WTC11 (cell line): Measurements from ENCODE around the gene ADCY1. TPM values are rescaled to one million over a fixed set of nuclear protein-coding genes. Genes with fewer than 3 reads are reported as not detected.

Source experiments
- ATAC-seq: fragments of 200-7000 bp; cut with Tn5 transposase; 2 replicates; pipeline ENCODE4 v1.10.0; 2021; ENCODE audit warnings: mild to moderate bottlenecking, moderate library complexity
- CTCF ChIA-PET: fragments of 300-600 bp; sonication (Branson Sonifier 250); formaldehyde crosslinking; loops from one replicate; lab custom pipeline; 2021; ENCODE audit warnings: antibody characterized with exemption; lab: Charles Lee
- POLR2A ChIA-PET: fragments of 350-600 bp; sonication (Branson Sonifier 250); formaldehyde crosslinking; loops from one replicate; lab custom pipeline; 2021; ENCODE audit warnings: antibody characterized with exemption; lab: Charles Lee
- DNase-seq: peaks from one replicate; pipeline ENCODE4 v3.0.0; 2021; ENCODE audit warnings: low spot score
- H3K27ac Mint-ChIP-seq: 2 replicates; pipeline ENCODE4 v1.8.0; 2021; ENCODE audit warnings: mixed read lengths
- H3K27me3 Mint-ChIP-seq: 2 replicates; pipeline ENCODE4 v1.8.0; 2021; ENCODE audit warnings: low read depth, mild to moderate bottlenecking, moderate library complexity, mixed read lengths
- H3K36me3 Mint-ChIP-seq: 2 replicates; pipeline ENCODE4 v1.8.0; 2021; ENCODE audit warnings: mixed read lengths
- H3K4me1 Mint-ChIP-seq: 2 replicates; pipeline ENCODE4 v1.8.0; 2022; ENCODE audit warnings: mixed read lengths
- H3K4me3 Mint-ChIP-seq: 2 replicates; pipeline ENCODE4 v1.8.0; 2021; ENCODE audit warnings: mild to moderate bottlenecking, moderate library complexity, mixed read lengths
- H3K9me3 Mint-ChIP-seq: 2 replicates; pipeline ENCODE4 v1.8.0; 2021; ENCODE audit warnings: mixed read lengths
- CREM ChIP-seq: sonication (generic); formaldehyde crosslinking; IDR thresholded peaks from 2 replicates; pipeline ENCODE4 v1.8.1; 2022; ENCODE audit warnings: mild to moderate bottlenecking, missing genetic modification reagents, moderate library complexity
- ELF4 ChIP-seq: sonication (generic); formaldehyde crosslinking; IDR thresholded peaks from 2 replicates; pipeline ENCODE4 v1.8.1; 2022; ENCODE audit warnings: low read depth, mild to moderate bottlenecking, moderate library complexity, missing genetic modification reagents
- EMX1 ChIP-seq: fragments of 250-450 bp; sonication (Bioruptor Pico); IDR thresholded peaks from 2 replicates; pipeline ENCODE4 v1.8.0; 2021; ENCODE audit warnings: mild to moderate bottlenecking
- ETV6 ChIP-seq: sonication (generic); formaldehyde crosslinking; IDR thresholded peaks from 2 replicates; pipeline ENCODE4 v1.8.1; 2022; ENCODE audit warnings: mild to moderate bottlenecking, missing genetic modification reagents
- FOXJ3 ChIP-seq: sonication (generic); formaldehyde crosslinking; IDR thresholded peaks from 2 replicates; pipeline ENCODE4 v1.9.0; 2021; ENCODE audit warnings: missing genetic modification reagents, mild to moderate bottlenecking, borderline replicate concordance
- FOXK1 ChIP-seq: sonication (generic); formaldehyde crosslinking; IDR thresholded peaks from 2 replicates; pipeline ENCODE4 v1.8.0; 2022; ENCODE audit warnings: mild to moderate bottlenecking, moderate library complexity, missing genetic modification reagents
- GABPB1 ChIP-seq: sonication (generic); formaldehyde crosslinking; IDR thresholded peaks from 2 replicates; pipeline ENCODE4 v1.8.1; 2023; ENCODE audit warnings: mild to moderate bottlenecking, missing genetic modification reagents
- IRF2 ChIP-seq: sonication (generic); formaldehyde crosslinking; IDR thresholded peaks from 2 replicates; pipeline ENCODE4 v1.8.0; 2022; ENCODE audit warnings: low read depth, missing genetic modification reagents, borderline replicate concordance
- MYBL2 ChIP-seq: sonication (generic); formaldehyde crosslinking; IDR thresholded peaks from 2 replicates; pipeline ENCODE4 v1.8.1; 2023; ENCODE audit warnings: mild to moderate bottlenecking, moderate library complexity, missing genetic modification reagents
- NFE2L1 ChIP-seq: sonication (generic); formaldehyde crosslinking; IDR thresholded peaks from 2 replicates; pipeline ENCODE4 v1.8.1; 2023; ENCODE audit warnings: missing genetic modification reagents
- NR2C2 ChIP-seq: sonication (generic); formaldehyde crosslinking; IDR thresholded peaks from 2 replicates; pipeline ENCODE4 v1.8.0; 2022; ENCODE audit warnings: mild to moderate bottlenecking, missing genetic modification reagents
- OVOL2 ChIP-seq: fragments of 250-450 bp; sonication (Bioruptor Pico); IDR thresholded peaks from 2 replicates; pipeline ENCODE4 v1.9.0; 2021; ENCODE audit warnings: mild to moderate bottlenecking, borderline replicate concordance
- TP53 ChIP-seq: sonication (generic); formaldehyde crosslinking; IDR thresholded peaks from 2 replicates; pipeline ENCODE4 v1.8.1; 2023; ENCODE audit warnings: mild to moderate bottlenecking, missing genetic modification reagents
- ZNF232 ChIP-seq: sonication (generic); formaldehyde crosslinking; IDR thresholded peaks from 2 replicates; pipeline ENCODE4 v1.8.0; 2022; ENCODE audit warnings: mild to moderate bottlenecking, missing genetic modification reagents
- ZNF671 ChIP-seq: fragments of 250-450 bp; sonication (Bioruptor Pico); IDR thresholded peaks from 2 replicates; pipeline ENCODE4 v1.8.0; 2021; ENCODE audit warnings: mild to moderate bottlenecking
- total RNA-seq: library from RNA; stranded (reverse); gene quantifications from 3 replicates; pipeline ENCODE4 v1.2.3, GENCODE V29; 2021
- TF ChIP-seq, protein P1 (sequence below): sonication (generic); formaldehyde crosslinking; IDR thresholded peaks from 2 replicates; pipeline ENCODE4 v1.8.0; 2022; ENCODE audit warnings: mild to moderate bottlenecking, missing genetic modification reagents
- TF ChIP-seq, protein P2 (sequence below): sonication (generic); formaldehyde crosslinking; IDR thresholded peaks from 2 replicates; pipeline ENCODE4 v1.8.1; 2022; ENCODE audit warnings: low read depth, missing genetic modification reagents, borderline replicate concordance
- TF ChIP-seq, protein P3 (sequence below): sonication (generic); formaldehyde crosslinking; IDR thresholded peaks from 2 replicates; pipeline ENCODE4 v1.8.0; 2022; ENCODE audit warnings: missing genetic modification reagents
- TF ChIP-seq, protein P4 (sequence below): sonication (generic); formaldehyde crosslinking; IDR thresholded peaks from 2 replicates; pipeline ENCODE4 v1.8.1; 2022; ENCODE audit warnings: missing genetic modification reagents, borderline replicate concordance
- TF ChIP-seq, protein P5 (sequence below): sonication (generic); formaldehyde crosslinking; IDR thresholded peaks from 2 replicates; pipeline ENCODE4 v1.8.1; 2022; ENCODE audit warnings: mild to moderate bottlenecking, moderate library complexity, missing genetic modification reagents

Gene ADCY1
- total RNA-seq, 1 experiment from 2014 or later, result 29.0 TPM

DNA sequence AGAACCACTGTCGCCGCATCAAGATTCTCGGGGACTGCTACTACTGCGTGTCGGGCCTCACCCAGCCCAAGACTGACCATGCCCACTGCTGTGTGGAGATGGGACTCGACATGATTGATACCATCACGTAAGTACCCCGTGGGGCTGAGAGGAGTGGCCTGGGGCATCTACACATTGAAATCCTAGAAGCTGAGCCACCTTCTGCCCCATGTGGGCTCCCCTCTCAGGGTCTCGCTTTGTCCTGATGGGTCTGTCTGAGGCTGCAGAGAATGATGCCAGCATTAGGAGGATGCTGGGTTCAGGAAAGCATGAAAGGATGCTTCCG, 74.5 kb downstream of the ADCY1 start:
- H3K27me3 Mint-ChIP-seq, result no peaks in the 10 kb centered on the region
- ATAC-seq (no peak), DNase-seq (no peak)
- CTCF ChIA-PET, result interaction anchor here (0.9 kb wide), 1 partner anchor 15 kb away, joined by 3 read pairs; no protein-coding TSS in a partner anchor
- H3K27ac Mint-ChIP-seq, result no peak overlapping the region
- TF ChIP-seq TP53 (CRISPR knock-in tag) (no peak), FOXJ3 (no peak), GABPB1 (no peak), ELF4 (CRISPR knock-in tag) (no peak), EMX1 (no peak), FOXK1 (CRISPR knock-in tag) (no peak), IRF2 (CRISPR knock-in tag) (no peak), NR2C2 (no peak), ETV6 (CRISPR knock-in tag) (no peak), CREM (CRISPR knock-in tag) (no peak), OVOL2 (no peak), MYBL2 (CRISPR knock-in tag) (no peak), ZNF671 (CRISPR knock-in tag) (no peak), ZNF232 (CRISPR knock-in tag) (no peak), NFE2L1 (CRISPR knock-in tag) (no peak)
- TF ChIP-seq, protein P1, sequence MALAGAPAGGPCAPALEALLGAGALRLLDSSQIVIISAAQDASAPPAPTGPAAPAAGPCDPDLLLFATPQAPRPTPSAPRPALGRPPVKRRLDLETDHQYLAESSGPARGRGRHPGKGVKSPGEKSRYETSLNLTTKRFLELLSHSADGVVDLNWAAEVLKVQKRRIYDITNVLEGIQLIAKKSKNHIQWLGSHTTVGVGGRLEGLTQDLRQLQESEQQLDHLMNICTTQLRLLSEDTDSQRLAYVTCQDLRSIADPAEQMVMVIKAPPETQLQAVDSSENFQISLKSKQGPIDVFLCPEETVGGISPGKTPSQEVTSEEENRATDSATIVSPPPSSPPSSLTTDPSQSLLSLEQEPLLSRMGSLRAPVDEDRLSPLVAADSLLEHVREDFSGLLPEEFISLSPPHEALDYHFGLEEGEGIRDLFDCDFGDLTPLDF (CRISPR knock-in tag), result no peak
- TF ChIP-seq, protein P2, sequence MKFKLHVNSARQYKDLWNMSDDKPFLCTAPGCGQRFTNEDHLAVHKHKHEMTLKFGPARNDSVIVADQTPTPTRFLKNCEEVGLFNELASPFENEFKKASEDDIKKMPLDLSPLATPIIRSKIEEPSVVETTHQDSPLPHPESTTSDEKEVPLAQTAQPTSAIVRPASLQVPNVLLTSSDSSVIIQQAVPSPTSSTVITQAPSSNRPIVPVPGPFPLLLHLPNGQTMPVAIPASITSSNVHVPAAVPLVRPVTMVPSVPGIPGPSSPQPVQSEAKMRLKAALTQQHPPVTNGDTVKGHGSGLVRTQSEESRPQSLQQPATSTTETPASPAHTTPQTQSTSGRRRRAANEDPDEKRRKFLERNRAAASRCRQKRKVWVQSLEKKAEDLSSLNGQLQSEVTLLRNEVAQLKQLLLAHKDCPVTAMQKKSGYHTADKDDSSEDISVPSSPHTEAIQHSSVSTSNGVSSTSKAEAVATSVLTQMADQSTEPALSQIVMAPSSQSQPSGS, result no peak
- TF ChIP-seq, protein P3, sequence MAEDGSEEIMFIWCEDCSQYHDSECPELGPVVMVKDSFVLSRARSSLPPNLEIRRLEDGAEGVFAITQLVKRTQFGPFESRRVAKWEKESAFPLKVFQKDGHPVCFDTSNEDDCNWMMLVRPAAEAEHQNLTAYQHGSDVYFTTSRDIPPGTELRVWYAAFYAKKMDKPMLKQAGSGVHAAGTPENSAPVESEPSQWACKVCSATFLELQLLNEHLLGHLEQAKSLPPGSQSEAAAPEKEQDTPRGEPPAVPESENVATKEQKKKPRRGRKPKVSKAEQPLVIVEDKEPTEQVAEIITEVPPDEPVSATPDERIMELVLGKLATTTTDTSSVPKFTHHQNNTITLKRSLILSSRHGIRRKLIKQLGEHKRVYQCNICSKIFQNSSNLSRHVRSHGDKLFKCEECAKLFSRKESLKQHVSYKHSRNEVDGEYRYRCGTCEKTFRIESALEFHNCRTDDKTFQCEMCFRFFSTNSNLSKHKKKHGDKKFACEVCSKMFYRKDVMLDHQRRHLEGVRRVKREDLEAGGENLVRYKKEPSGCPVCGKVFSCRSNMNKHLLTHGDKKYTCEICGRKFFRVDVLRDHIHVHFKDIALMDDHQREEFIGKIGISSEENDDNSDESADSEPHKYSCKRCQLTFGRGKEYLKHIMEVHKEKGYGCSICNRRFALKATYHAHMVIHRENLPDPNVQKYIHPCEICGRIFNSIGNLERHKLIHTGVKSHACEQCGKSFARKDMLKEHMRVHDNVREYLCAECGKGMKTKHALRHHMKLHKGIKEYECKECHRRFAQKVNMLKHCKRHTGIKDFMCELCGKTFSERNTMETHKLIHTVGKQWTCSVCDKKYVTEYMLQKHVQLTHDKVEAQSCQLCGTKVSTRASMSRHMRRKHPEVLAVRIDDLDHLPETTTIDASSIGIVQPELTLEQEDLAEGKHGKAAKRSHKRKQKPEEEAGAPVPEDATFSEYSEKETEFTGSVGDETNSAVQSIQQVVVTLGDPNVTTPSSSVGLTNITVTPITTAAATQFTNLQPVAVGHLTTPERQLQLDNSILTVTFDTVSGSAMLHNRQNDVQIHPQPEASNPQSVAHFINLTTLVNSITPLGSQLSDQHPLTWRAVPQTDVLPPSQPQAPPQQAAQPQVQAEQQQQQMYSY (CRISPR knock-in tag), result no peak
- TF ChIP-seq, protein P4, sequence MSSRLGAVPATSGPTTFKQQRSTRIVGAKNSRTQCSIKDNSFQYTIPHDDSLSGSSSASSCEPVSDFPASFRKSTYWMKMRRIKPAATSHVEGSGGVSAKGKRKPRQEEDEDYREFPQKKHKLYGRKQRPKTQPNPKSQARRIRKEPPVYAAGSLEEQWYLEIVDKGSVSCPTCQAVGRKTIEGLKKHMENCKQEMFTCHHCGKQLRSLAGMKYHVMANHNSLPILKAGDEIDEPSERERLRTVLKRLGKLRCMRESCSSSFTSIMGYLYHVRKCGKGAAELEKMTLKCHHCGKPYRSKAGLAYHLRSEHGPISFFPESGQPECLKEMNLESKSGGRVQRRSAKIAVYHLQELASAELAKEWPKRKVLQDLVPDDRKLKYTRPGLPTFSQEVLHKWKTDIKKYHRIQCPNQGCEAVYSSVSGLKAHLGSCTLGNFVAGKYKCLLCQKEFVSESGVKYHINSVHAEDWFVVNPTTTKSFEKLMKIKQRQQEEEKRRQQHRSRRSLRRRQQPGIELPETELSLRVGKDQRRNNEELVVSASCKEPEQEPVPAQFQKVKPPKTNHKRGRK (CRISPR knock-in tag), result no peak
- TF ChIP-seq, protein P5, sequence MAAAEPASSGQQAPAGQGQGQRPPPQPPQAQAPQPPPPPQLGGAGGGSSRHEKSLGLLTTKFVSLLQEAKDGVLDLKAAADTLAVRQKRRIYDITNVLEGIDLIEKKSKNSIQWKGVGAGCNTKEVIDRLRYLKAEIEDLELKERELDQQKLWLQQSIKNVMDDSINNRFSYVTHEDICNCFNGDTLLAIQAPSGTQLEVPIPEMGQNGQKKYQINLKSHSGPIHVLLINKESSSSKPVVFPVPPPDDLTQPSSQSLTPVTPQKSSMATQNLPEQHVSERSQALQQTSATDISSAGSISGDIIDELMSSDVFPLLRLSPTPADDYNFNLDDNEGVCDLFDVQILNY (CRISPR knock-in tag), result no peak
- peaks cover 13% of the 10 kb centered on the region for H3K36me3 Mint-ChIP-seq
- H3K9me3 Mint-ChIP-seq, result no peaks in the 10 kb centered on the region
- POLR2A ChIA-PET, result no interaction called here
- H3K4me1 Mint-ChIP-seq, result no peaks in the 10 kb centered on the region
- H3K4me3 Mint-ChIP-seq, result no peak overlapping the region
